ENCODE results near the gene RBPMS2.

RBPMS2 gene

DNA sequence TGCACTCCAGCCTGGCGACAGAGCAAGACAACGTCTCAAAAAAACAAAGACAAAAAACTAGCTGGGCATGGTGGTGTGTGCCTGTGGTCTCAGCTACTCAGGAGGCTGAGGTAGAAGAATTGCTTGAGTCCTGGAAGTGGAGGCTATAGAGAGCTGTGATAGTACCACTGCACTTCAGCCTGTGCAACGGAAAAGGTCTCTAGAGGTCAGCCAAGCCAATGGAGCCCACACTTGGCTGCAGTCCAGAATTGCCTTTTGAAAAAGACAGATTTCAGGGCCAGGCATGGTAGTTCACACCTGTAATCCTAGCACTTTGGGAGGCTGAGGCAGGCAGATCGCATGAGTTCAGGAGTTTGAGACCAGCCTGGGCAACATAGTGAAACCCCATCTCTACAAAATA is 8.4 kb upstream of the RBPMS2 start:
- in situ Hi-C loops (cut with MboI; ENCODE audit: low sequenced_read_pairs), result no loop called here

DNA sequence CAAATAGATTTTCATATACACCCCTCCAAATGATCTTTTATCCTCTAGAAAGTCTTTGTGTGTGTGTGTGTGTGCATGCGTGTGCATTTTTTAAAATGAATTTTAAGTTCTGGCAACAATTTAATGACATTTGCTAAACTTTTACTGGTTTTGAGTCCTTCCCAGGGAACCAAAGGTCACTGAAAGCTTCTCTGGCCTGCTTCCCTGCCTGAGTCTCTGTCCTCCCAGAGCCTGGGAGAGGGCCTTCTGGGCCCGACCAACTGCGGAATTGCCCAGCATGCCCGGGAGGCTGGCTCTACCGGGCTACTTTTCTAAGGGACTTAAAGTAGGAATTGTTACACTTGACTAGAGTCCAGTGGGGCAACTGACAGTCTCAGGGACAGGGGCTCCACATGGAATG is 7.4 kb upstream of the RBPMS2 start:
- in situ Hi-C loops (cut with MboI; ENCODE audit: low sequenced_read_pairs), result no loop called here

DNA sequence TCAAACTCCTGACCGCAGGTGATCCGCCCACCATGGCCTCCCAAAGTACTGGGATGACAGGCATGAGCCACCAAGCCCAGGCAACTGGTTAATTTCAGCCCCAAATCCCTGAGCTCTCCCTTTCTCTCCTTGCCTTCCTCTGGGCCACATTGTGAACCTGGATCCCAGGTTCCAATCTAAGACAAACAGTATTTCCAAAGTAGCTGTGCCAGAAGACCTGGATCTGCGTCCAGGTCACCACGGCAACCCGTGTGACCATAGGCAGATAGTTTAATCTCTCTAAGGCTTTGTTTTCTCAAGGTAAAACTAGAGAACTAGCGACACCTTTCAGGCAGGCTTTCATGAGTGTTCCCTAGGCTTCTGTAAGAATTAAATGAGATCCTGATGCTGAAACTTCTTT is 5.9 kb upstream of the RBPMS2 start:
- in situ Hi-C loops (cut with MboI; ENCODE audit: low sequenced_read_pairs), result no loop called here

GRCh38 chr15:64780600-64781156 is 5.3 kb upstream of the RBPMS2 start:
- in situ Hi-C loops (cut with MboI; ENCODE audit: low sequenced_read_pairs), result no loop called here

DNA sequence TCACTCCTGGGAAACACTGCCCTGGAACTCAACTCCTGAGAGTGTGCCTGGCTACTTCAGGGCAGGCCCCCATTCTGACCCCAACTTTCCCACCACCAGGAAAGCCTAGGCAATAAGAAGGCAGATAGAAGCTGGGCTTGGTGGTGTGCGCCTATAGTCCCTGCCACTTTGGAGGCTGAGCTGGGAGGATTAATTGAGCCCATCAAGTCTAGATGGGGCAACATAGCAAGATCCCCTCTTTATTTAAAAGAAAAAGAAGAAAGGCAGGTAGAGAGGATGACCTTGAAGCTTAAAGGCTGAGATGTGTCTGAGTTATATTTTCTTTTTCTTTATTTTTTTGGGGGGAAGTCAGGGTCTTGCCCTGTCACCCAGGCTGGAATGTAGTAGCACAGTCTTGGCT is 4.2 kb upstream of the RBPMS2 start:
- in situ Hi-C loops (cut with MboI; ENCODE audit: low sequenced_read_pairs), result no loop called here

GRCh38 chr15:64779024-64779423 is 3.6 kb upstream of the RBPMS2 start:
- in situ Hi-C loops (cut with MboI; ENCODE audit: low sequenced_read_pairs), result no loop called here

DNA sequence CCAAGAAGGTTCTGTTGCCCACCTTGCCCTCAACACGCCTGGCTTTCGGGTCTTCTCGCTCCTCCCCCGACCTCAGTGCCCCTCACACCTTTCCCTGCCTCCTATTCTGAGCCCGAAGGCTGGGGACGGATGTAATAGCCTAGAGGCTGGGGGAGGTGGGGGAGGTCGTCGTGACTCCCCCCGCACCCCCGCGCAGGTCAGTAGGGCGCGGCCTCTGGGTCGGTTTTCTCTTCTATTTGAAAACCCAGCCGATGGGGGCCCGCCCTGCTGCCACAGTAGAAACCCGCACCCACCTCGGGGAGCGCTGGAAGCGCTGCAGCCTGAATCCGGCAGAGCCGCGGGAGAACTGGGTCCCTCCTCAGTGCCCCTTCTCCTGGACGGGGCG is 1.0 kb upstream of the RBPMS2 start:
- in situ Hi-C loops (cut with MboI; ENCODE audit: low sequenced_read_pairs), result no loop called here

DNA sequence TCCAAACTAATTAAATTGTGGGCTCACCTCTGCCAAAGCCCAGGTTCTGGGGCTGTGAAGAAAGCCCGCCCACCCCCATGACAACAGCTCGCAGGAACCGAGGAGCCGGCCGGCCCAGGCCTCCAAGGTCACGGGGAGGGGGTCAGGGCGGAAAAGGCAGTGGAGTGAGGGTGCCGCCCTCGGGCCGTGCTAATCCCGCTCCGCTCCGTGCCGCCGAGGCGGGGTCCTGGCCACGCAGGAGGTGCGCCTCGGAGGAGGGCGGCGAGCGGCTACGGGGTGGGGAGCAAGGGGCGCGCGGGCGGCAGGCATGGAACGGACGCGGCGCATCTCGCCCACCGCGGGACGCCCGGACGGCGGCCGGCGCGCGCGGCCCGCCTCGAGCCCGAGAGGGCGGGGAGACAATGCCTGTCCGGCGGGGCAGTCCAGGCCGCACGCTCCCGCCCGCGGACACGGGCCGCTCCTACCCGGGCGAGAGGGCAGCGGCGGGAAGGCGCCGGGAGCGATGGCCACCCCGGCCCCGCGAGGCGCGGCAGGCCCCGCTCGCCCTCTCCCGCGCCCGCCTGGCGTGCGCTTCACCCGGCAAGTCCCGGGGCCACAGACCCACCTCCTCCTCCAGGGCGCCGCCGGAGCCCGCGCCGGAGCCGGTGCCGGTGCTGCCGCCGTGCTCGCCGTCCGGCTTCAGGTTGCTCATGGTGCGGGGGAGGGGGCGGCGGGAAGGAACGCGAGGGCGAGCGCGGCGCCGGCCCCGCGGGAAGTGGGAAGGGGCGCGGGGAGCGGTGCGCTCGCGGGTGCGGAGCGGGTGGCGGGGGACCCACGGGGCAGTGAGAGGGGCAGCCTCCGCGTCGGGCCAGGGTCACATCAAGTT is 528 bp downstream of the RBPMS2 start:
- in situ Hi-C loops (cut with MboI; ENCODE audit: low sequenced_read_pairs), result no loop called here

DNA sequence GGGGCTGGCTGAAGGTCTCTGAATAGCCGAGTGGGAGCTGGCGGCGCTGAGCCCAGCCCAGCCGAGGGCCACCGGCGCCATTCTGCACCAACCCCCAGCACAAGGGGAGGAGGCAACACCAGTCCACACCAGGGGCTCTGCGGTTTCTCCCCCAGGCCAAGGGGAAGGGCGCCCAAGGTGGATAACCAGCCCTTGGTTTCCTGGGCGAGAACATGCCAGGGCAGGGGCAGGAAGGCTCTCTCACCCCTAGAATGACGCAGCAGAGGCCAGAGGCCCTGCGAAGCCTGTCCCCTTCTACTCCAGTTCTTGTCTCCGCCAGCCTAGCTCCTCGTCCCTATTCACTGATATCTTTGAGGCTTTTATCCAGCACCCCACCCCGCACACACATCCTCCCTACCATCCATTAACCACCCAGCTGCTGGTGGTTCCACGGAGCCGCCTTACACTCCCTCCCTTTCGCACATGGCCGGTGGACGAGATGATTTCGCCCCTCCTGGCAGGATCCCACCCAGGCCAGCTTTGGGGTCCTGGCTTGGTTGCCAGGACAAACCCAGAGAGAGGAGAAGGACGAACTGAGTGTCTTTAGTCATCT is 1.3 kb downstream of the RBPMS2 start:
- in situ Hi-C loops (cut with MboI; ENCODE audit: low sequenced_read_pairs), result no loop called here

DNA sequence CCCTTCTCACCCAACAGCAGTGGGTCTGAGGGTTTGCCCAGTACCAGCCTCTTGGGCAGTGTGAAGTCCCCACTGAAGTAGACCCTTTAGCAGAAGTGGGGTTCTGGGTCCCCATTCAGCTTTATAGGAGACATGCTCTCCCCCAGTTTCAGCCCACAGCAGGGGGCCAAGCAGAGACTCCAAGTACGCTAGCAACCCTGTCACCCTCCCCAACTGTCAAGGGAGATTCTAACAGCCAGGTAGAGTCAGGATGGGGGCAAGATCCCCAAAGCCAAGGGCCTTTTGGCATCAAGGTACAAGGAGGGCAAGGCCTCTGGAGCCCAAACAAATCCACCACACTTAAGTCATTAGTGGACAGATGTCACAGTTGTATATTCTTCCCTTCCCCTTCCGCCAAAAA is 1.8 kb downstream of the RBPMS2 start:
- in situ Hi-C loops (cut with MboI; ENCODE audit: low sequenced_read_pairs), result no loop called here

DNA sequence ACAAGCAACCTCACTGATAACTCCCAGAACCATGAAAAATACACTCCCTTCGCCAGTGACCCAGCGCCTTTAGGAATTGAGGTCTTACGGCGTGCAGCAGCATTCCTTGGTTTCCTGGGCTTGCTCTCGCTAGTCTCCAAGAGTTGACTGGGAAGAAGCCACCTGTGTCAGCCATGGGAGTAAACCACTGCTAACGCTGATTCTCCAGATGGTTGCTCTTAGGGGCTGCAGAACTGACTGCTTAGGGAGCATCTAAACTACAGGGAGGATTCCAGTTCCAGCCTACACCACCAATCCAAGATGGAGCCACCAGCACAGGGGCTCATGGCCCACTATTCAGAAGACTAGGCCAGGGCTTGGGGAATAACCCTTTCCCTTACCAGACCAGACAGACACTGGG is 2.4 kb downstream of the RBPMS2 start:
- in situ Hi-C loops (cut with MboI; ENCODE audit: low sequenced_read_pairs), result no loop called here

DNA sequence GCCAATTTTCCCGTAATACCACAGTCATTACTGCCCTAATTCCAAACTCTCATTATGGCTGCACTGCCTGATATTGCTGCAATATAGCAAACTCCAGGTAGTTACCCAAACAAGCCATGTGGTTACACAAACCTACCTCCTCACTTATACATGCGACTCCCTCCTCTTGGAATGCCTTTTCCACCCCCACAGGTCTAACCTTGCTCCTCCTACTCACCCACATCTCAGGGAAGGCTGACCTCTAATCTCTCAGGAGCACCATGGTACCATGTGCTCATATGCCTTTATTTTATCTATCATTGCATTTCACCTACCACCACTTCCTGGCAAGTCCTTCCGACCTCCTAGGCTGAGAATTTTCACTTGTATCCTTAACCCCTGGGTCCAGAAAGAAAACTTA is 2.9 kb downstream of the RBPMS2 start:
- in situ Hi-C loops (cut with MboI; ENCODE audit: low sequenced_read_pairs), result no loop called here

GRCh38 chr15:64770626-64771025 is 4.8 kb downstream of the RBPMS2 start:
- in situ Hi-C loops (cut with MboI; ENCODE audit: low sequenced_read_pairs), result no loop called here

DNA sequence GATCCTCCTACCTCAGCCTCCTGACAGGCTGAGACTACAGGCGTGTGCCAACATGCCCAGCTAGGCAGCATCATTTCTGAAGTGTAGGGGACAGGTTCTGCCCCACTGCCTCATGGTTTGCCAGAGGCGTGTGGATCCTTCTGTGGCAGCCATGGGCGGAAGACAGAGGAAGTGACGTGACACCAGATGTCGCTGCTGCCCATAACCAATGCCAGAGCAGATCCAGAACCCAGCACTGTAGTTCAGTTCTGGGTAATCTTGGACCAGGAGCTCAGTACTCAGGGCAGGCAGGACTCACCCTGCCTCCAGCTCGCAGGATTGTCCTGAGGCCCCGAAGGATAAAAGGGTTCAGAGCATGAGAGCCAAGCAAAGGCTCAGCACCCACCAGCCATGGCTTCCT is 8.2 kb downstream of the RBPMS2 start:
- in situ Hi-C loops (cut with MboI; ENCODE audit: low sequenced_read_pairs), result no loop called here

- in situ Hi-C loops (cut with MboI; ENCODE audit: low sequenced_read_pairs), result no loop called here
These were observed 9.3 kb downstream of the RBPMS2 start for GRCh38 chr15:64766058-64766457.

DNA sequence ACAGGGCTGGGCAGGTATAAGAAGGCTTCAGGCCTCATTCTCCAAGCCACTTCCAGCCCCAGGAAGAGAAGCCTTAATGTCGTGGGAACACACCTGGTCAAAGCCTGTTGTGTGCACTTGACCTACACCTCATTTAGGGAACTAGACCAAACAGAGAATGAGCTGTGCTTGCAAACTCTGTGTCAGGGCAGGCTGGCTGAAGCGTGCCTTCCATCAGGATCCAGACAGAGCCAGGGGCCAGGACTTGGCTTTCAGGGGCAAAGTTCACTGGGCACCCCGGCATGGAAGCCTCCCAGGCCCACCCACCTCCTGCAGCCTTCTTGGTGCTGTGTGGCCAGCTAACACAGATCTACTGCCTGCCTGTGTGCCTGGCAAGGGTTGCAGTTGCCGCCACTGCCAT is 11.5 kb downstream of the RBPMS2 start:
- in situ Hi-C loops (cut with MboI; ENCODE audit: low sequenced_read_pairs), result no loop called here

DNA sequence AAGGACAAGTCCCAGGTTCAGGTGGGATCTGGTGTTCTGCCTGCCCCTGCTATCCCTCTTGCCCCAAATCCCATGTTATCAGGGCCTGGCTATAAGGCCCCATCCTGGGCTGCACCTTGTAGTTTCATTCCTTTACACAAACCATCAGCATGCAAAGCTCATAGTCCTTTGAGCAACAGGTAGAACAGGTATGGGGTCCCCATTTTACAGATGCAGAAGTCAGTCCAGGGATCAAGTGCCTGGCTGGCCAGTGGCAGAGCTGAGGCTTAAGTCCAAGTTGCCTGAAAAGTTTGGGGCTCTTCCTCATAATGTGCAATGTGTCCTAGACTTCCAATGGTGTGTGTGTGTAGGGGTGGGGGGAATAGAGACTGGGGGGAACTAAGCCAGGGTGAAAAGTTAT is 11.9 kb downstream of the RBPMS2 start:
- in situ Hi-C loops (cut with MboI; ENCODE audit: low sequenced_read_pairs), result no loop called here

GRCh38 chr15:64763021-64763420 is 12.4 kb downstream of the RBPMS2 start:
- in situ Hi-C loops (cut with MboI; ENCODE audit: low sequenced_read_pairs), result no loop called here

- in situ Hi-C loops (cut with MboI; ENCODE audit: low sequenced_read_pairs), result no loop called here
These were observed 12.8 kb downstream of the RBPMS2 start for GRCh38 chr15:64762546-64762945.

DNA sequence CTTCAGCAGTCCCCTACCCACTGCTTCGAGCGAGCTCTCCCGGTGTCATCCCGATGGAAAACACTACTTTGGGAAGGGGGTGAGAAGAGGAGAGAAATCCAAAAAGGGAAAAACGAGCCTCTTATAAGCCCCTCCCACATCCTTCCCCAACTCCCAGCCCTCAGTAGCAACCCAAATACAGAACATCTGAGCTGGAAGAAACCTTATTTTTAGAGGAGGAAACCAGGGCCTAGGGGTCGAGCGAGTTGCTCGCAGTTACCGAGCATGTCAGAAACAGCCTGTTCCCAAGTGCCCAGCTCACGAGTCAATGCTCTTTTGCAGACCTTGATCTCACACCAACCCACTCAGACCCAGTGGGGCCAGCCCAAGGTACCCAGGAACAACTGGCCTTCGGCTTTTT is 14.2 kb downstream of the RBPMS2 start:
- in situ Hi-C loops (cut with MboI; ENCODE audit: low sequenced_read_pairs), result no loop called here

DNA sequence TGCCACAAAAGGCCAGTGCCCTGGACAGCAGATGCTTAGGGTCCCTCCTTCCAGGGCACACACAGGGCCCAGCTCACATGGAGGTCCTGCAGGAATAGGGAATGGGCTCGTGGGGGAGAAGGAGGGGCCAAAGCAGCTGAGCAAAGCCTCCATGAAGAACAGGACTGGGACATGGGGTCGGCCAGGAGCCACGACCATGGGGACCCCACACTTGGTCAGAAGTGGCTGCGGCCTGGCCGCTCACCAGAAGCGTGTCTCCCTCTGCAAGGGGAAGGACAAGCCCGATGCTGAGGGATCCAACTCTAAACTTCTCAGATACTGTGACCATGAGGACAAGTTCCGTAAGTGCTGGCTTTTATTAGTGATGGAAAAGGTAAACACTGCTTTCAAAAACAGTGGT is 15.3 kb downstream of the RBPMS2 start:
- in situ Hi-C loops (cut with MboI; ENCODE audit: low sequenced_read_pairs), result no loop called here

GRCh38 chr15:64755427-64755940 is 19.9 kb downstream of the RBPMS2 start:
- in situ Hi-C loops (cut with MboI; ENCODE audit: low sequenced_read_pairs), result no loop called here
